ENCODE data around the gene ROR2. TPM values are rescaled to one million over a fixed set of nuclear protein-coding genes. Genes with fewer than 3 reads are reported as not detected.

ROR2 gene
- total RNA-seq, 1 experiment from 2014 or later: 2.7 TPM

- Mint-ChIP-seq H3K27ac (peak overlapping the region in 1 of 3 experiments; percentile 44; a peak in 1 of 7 replicates), H3K4me1 (peaks cover 16 to 29% of the 10 kb centered on the region in 2 experiments), H3K36me3 (ENCODE audit: insufficient read depth in 1 of 3, low read depth in 3 of 3) (no peaks in the 10 kb centered on the region; a peak in 1 of 7 replicates), H3K27me3 (ENCODE audit: low read depth) (no peaks in the 10 kb centered on the region), H3K4me3 (no peak overlapping the region), H3K9me3 (no peaks in the 10 kb centered on the region)
- Histone ChIP-seq H2BK120ac (ENCODE audit: low read depth, low read length, poor library complexity, severe bottlenecking) (no peak overlapping the region), H4K20me1 (ENCODE audit: control insufficient read depth, insufficient read depth, insufficient read length) (no peaks in the 10 kb centered on the region), H3K79me1 (ENCODE audit: insufficient read depth, low read depth, low read length, poor library complexity, severe bottlenecking) (no peaks in the 10 kb centered on the region), H3T11ph (ENCODE audit: low read length) (no peak overlapping the region), H3K27ac (ENCODE audit: insufficient read length, low read depth, low read length) (no peak overlapping the region), H3K14ac (ENCODE audit: insufficient read depth, low read length) (no peak overlapping the region; the same call in 1 of the 2 replicates), H4K8ac (replicated peaks; ENCODE audit: insufficient read length, low read depth, low read length) (no peak overlapping the region), H3K27me3 (ENCODE audit: insufficient read depth, low read length) (no peaks in the 10 kb centered on the region), H2BK12ac (ENCODE audit: insufficient read length, low read depth, low read length) (no peak overlapping the region), H3K79me2 (ENCODE audit: insufficient read depth, low read length) (no peaks in the 10 kb centered on the region), H4K5ac (ENCODE audit: insufficient read length, low read depth, low read length) (no peak overlapping the region), H3K23ac (ENCODE audit: insufficient read length, low read depth, low read length) (no peak overlapping the region), H4K91ac (ENCODE audit: insufficient read length, low read depth, low read length) (no peak overlapping the region), H2BK15ac (ENCODE audit: low read depth, low read length) (no peak overlapping the region), H3K9ac (ENCODE audit: extremely low read depth, insufficient read length, low read length) (no peak overlapping the region), H3K9me3 (ENCODE audit: control insufficient read depth, low read depth, low read length) (no peaks in the 10 kb centered on the region), H2BK5ac (ENCODE audit: insufficient read length, low read length) (no peak overlapping the region), H3K4me2 (ENCODE audit: insufficient read depth, insufficient read length, low read length) (no peak overlapping the region), H3K4me1 (ENCODE audit: insufficient read depth, low read length) (no peaks in the 10 kb centered on the region), H2BK20ac (ENCODE audit: low read depth, low read length, poor library complexity, severe bottlenecking) (no peak overlapping the region), H3K23me2 (ENCODE audit: insufficient read length, low read depth, low read length, poor library complexity, severe bottlenecking) (no peaks in the 10 kb centered on the region), H2AFZ (ENCODE audit: low read length) (no peak overlapping the region), H3K56ac (ENCODE audit: insufficient read length, low read depth, low read length) (no peak overlapping the region), H3K4ac (ENCODE audit: low read depth, low read length) (no peak overlapping the region), H2AK5ac (ENCODE audit: insufficient read length, low read length) (no peak overlapping the region), H3K18ac (ENCODE audit: insufficient read length, low read depth, low read length) (no peak overlapping the region)
- DNase-seq: no peak
- no CpG with 5 or more reads among the region's 13 CpGs for WGBS (ENCODE audit: extremely low coverage, insufficient read length, low lambda C conversion rate)
- no peak for TF ChIP-seq CTCF (conservative IDR thresholded peaks at IDR 0.05)
Measured at GRCh38 chr9:91844190-91844589, 105.8 kb downstream of the ROR2 start.
